Astrocyte (in vitro differentiated cells and primary cell): ENCODE measurements around the gene PAPSS1. TPM values are rescaled to one million over a fixed set of nuclear protein-coding genes. Genes with fewer than 3 reads are reported as not detected.
A peak's percentile ranks its signal among the peaks of the same experiment; 100 is the strongest.

Experiments
- DNase-seq: peaks from one replicate; pipeline ENCODE4 v3.0.0-alpha.2; 2010; ENCODE audit warnings: low read depth
- FAIRE-seq: peaks from 2 replicates; lab custom pipeline; 2011; peaks lifted over from hg19 to GRCh38; lab: Jason Lieb, UNC
- H2AFZ ChIP-seq: 2 replicates; pipeline ENCODE4 v1.6.0; 2012; ENCODE audit warnings: low read depth, low read length, inconsistent platforms
- H3K27ac ChIP-seq: 2 replicates; pipeline ENCODE4 v1.5.1; 2011; ENCODE audit warnings: low read depth, low read length, inconsistent platforms
- H3K27me3 ChIP-seq: 2 replicates; pipeline ENCODE4 v1.6.0; 2011; ENCODE audit warnings: low read length, inconsistent platforms; ENCODE audit not compliant: insufficient read depth
- H3K36me3 ChIP-seq: 2 replicates; pipeline ENCODE4 v1.5.1; 2011; ENCODE audit warnings: low read length, inconsistent platforms; ENCODE audit not compliant: insufficient read depth
- H3K4me1 ChIP-seq: 2 replicates; pipeline ENCODE4 v1.5.1; 2011; ENCODE audit warnings: low read length, inconsistent platforms; ENCODE audit not compliant: insufficient read depth
- H3K4me2 ChIP-seq: 2 replicates; pipeline ENCODE4 v1.6.0; 2012; ENCODE audit warnings: low read length, inconsistent platforms
- H3K4me3 ChIP-seq: 2 replicates; pipeline ENCODE4 v1.5.1; 2011; ENCODE audit warnings: low read depth, mild to moderate bottlenecking, low read length, inconsistent platforms; ENCODE audit not compliant: insufficient read depth
- H3K79me2 ChIP-seq: 2 replicates; pipeline ENCODE4 v1.6.0; 2012; ENCODE audit warnings: mild to moderate bottlenecking, low read length, inconsistent platforms; ENCODE audit not compliant: insufficient read depth
- H3K9ac ChIP-seq: 2 replicates; pipeline ENCODE4 v1.6.0; 2012; ENCODE audit warnings: mild to moderate bottlenecking, low read length, inconsistent platforms
- H3K9me3 ChIP-seq: 2 replicates; pipeline ENCODE4 v1.5.1; 2012; ENCODE audit warnings: low read depth, mild to moderate bottlenecking, low read length, inconsistent platforms; ENCODE audit not compliant: insufficient read depth
- H4K20me1 ChIP-seq: 2 replicates; pipeline ENCODE4 v1.6.0; 2012; ENCODE audit warnings: low read length, inconsistent platforms; ENCODE audit not compliant: insufficient read depth
- H3K27ac Mint-ChIP-seq: one replicate; pipeline ENCODE4 v1.8.0; 2021; ENCODE audit warnings: mild to moderate bottlenecking, mixed read lengths; ENCODE audit not compliant: unreplicated experiment
- H3K27me3 Mint-ChIP-seq: one replicate; pipeline ENCODE4 v1.8.0; 2021; ENCODE audit warnings: low read depth, mixed read lengths; ENCODE audit not compliant: unreplicated experiment
- H3K36me3 Mint-ChIP-seq: one replicate; pipeline ENCODE4 v1.8.0; 2021; ENCODE audit warnings: low read depth, mixed read lengths; ENCODE audit not compliant: unreplicated experiment
- H3K4me1 Mint-ChIP-seq: one replicate; pipeline ENCODE4 v1.8.0; 2021; ENCODE audit warnings: low read depth, mixed read lengths; ENCODE audit not compliant: unreplicated experiment
- H3K4me3 Mint-ChIP-seq: one replicate; pipeline ENCODE4 v1.8.0; 2021; ENCODE audit warnings: mild to moderate bottlenecking, moderate library complexity, mixed read lengths; ENCODE audit not compliant: unreplicated experiment
- H3K9me3 Mint-ChIP-seq: one replicate; pipeline ENCODE4 v1.8.0; 2021; ENCODE audit warnings: mild to moderate bottlenecking, mixed read lengths; ENCODE audit not compliant: unreplicated experiment
- EZH2 ChIP-seq: IDR thresholded peaks from 2 replicates; pipeline ENCODE4 v1.6.1; 2012; ENCODE audit warnings: mild to moderate bottlenecking, low read length, inconsistent platforms; ENCODE audit not compliant: insufficient read depth
- total RNA-seq: library from RNA; stranded (reverse); gene quantifications from 2 replicates; pipeline ENCODE4 v1.2.1, GENCODE V29; 2021
- TF ChIP-seq, protein P1 (sequence below): IDR thresholded peaks from 2 replicates; pipeline ENCODE4 v1.5.1; 2011; ENCODE audit warnings: low read depth, mild to moderate bottlenecking, inconsistent platforms, low read length, moderate library complexity; ENCODE audit not compliant: insufficient read depth

Gene PAPSS1
- total RNA-seq, 1 donor from 2014 or later, result 102 TPM

DNA sequence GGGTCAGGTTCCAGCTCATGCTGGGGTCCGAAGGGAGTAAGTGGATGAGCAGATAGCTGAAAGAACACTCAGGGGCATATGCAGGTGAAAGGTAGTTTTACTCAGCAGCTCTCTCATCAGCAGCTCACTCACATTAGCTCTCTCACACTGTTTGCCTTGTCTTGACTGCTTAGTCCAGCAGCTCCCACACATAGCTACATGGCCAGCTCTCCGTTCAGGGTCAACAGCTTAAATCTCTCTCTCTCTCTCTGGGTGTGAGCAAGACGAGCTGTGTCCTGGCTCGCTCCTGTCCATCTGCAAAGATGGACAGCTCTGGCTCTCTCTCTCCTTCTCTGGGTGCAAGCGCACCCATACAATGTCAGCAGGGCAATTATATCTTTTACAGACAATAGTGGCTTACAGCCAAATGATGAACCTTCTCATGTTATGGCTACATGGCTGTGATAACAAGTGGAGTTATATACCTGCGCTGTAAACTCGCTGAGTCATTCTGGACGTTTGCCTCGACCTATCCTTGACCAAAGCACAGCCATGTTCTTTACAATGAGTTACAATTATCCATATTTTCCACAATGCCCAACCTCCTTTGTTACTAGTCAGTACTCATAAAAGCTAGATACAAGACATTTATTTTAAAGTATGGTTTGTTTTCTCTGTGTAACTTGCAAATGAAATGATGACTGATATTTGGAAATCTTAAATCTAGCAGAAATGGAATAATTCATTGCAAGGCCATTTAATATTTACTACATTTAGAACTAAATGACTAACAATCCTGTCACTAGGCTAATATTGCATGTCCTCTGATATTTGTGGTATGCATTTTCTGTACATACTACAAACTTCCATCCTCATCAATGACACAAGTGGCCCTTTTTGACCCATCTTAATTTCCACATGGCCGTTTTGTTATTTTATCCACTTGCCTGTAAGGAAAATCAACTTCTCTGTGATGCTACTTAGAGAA, 9.3 kb downstream of the PAPSS1 start:
- Histone ChIP-seq H3K4me3 (no peak overlapping the region), H3K9ac (no peak overlapping the region), H3K4me1 (peaks cover 3% of the 10 kb centered on the region), H4K20me1 (peaks cover 45% of the 10 kb centered on the region), H3K79me2 (peaks cover 93% of the 10 kb centered on the region), H3K9me3 (peaks cover 4% of the 10 kb centered on the region), H2AFZ (no peak overlapping the region), H3K27me3 (no peaks in the 10 kb centered on the region), H3K4me2 (peak overlapping the region; percentile 23), H3K36me3 (no peaks in the 10 kb centered on the region), H3K27ac (no peak overlapping the region)
- peaks cover 34% of the 10 kb centered on the region for H3K4me1 Mint-ChIP-seq
- H3K9me3 Mint-ChIP-seq, result peaks cover 4% of the 10 kb centered on the region
- no peaks in the 10 kb centered on the region for H3K27me3 Mint-ChIP-seq
- peak overlapping the region; percentile 25 for H3K4me3 Mint-ChIP-seq
- TF ChIP-seq, protein P1, sequence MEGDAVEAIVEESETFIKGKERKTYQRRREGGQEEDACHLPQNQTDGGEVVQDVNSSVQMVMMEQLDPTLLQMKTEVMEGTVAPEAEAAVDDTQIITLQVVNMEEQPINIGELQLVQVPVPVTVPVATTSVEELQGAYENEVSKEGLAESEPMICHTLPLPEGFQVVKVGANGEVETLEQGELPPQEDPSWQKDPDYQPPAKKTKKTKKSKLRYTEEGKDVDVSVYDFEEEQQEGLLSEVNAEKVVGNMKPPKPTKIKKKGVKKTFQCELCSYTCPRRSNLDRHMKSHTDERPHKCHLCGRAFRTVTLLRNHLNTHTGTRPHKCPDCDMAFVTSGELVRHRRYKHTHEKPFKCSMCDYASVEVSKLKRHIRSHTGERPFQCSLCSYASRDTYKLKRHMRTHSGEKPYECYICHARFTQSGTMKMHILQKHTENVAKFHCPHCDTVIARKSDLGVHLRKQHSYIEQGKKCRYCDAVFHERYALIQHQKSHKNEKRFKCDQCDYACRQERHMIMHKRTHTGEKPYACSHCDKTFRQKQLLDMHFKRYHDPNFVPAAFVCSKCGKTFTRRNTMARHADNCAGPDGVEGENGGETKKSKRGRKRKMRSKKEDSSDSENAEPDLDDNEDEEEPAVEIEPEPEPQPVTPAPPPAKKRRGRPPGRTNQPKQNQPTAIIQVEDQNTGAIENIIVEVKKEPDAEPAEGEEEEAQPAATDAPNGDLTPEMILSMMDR, result no peak
- TF ChIP-seq EZH2, result no peak
- DNase-seq (no peak), FAIRE-seq (no peak)
- H3K36me3 Mint-ChIP-seq, result peaks cover 18% of the 10 kb centered on the region
- H3K27ac Mint-ChIP-seq, result peak overlapping the region; percentile 2

GRCh38 chr4:107709916-107710315, 10.1 kb downstream of the PAPSS1 start:
- H4K20me1 ChIP-seq, result peaks cover 43% of the 10 kb centered on the region
- no peak for TF ChIP-seq EZH2
- TF ChIP-seq, protein P1, result no peak
- FAIRE-seq, result no peak

DNA sequence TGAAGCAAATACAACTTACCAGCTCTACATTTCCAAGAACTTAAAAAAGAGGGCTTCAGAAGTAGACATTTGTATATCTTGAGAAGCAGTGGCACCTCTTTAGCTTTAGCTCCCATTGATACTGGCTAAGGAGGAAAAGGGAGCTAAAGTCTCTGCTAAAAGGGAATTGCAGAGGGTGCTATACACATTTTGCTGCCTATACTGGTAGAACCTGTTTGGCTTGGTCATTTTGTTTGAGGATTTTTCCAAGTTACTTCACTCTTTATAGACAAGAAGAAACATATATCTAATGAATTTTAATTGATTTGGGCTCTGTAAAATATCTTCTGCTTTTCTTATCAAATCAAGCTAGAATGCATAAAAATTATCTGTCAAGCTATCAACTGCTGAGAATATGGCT, 11.8 kb downstream of the PAPSS1 start:
- peaks cover 22% of the 10 kb centered on the region for H3K4me1 Mint-ChIP-seq
- H3K79me2 ChIP-seq, result peaks cover 83% of the 10 kb centered on the region
- H3K4me3 Mint-ChIP-seq, result no peak overlapping the region
- H3K9me3 ChIP-seq, result peaks cover 4% of the 10 kb centered on the region
- no peak for TF ChIP-seq EZH2
- TF ChIP-seq, protein P1, result no peak
- no peak overlapping the region for H3K27ac Mint-ChIP-seq
- H3K4me3 ChIP-seq, result no peak overlapping the region
- H2AFZ ChIP-seq, result no peak overlapping the region
- no peak overlapping the region for H3K9ac ChIP-seq
- H3K4me1 ChIP-seq, result peaks cover 3% of the 10 kb centered on the region
- H3K9me3 Mint-ChIP-seq, result peaks cover 19% of the 10 kb centered on the region
- FAIRE-seq, result no peak
- H3K4me2 ChIP-seq, result no peak overlapping the region
- peaks cover 27% of the 10 kb centered on the region for H3K36me3 Mint-ChIP-seq
- H3K27ac ChIP-seq, result no peak overlapping the region
- peaks cover 30% of the 10 kb centered on the region for H4K20me1 ChIP-seq
- no peak for DNase-seq
- no peaks in the 10 kb centered on the region for H3K27me3 Mint-ChIP-seq
- H3K27me3 ChIP-seq, result no peaks in the 10 kb centered on the region
- no peaks in the 10 kb centered on the region for H3K36me3 ChIP-seq

More at GRCh38 chr4:107709916-107710315, 10.1 kb downstream of the PAPSS1 start:
- Mint-ChIP-seq H3K4me3 (no peak overlapping the region), H3K9me3 (peaks cover 13% of the 10 kb centered on the region), H3K27ac (peak overlapping the region; percentile 6), H3K4me1 (peaks cover 33% of the 10 kb centered on the region), H3K27me3 (no peaks in the 10 kb centered on the region), H3K36me3 (peaks cover 26% of the 10 kb centered on the region)
- no peaks in the 10 kb centered on the region for H3K36me3 ChIP-seq
- no peaks in the 10 kb centered on the region for H3K27me3 ChIP-seq
- no peak overlapping the region for H3K4me2 ChIP-seq
- no peak overlapping the region for H2AFZ ChIP-seq
- DNase-seq, result no peak
- H3K9ac ChIP-seq, result no peak overlapping the region
- peaks cover 4% of the 10 kb centered on the region for H3K9me3 ChIP-seq
- peaks cover 3% of the 10 kb centered on the region for H3K4me1 ChIP-seq
- peaks cover 89% of the 10 kb centered on the region for H3K79me2 ChIP-seq
- no peak overlapping the region for H3K27ac ChIP-seq
- no peak overlapping the region for H3K4me3 ChIP-seq
